ENCODE data around the gene PKHD1.

GRCh38 chr6:52098721-52099120 lies 11.3 kb upstream of the PKHD1 start:
- TF ChIP-seq, protein P1, sequence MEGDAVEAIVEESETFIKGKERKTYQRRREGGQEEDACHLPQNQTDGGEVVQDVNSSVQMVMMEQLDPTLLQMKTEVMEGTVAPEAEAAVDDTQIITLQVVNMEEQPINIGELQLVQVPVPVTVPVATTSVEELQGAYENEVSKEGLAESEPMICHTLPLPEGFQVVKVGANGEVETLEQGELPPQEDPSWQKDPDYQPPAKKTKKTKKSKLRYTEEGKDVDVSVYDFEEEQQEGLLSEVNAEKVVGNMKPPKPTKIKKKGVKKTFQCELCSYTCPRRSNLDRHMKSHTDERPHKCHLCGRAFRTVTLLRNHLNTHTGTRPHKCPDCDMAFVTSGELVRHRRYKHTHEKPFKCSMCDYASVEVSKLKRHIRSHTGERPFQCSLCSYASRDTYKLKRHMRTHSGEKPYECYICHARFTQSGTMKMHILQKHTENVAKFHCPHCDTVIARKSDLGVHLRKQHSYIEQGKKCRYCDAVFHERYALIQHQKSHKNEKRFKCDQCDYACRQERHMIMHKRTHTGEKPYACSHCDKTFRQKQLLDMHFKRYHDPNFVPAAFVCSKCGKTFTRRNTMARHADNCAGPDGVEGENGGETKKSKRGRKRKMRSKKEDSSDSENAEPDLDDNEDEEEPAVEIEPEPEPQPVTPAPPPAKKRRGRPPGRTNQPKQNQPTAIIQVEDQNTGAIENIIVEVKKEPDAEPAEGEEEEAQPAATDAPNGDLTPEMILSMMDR (IDR thresholded peaks at IDR 0.05; ENCODE audit: poor library complexity), result no peak
- TF ChIP-seq EZH2 (IDR thresholded peaks at IDR 0.05; ENCODE audit: borderline replicate concordance), result no peak

All from hepatocyte (in vitro differentiated cells).